Measurements from ENCODE around the gene HYAL4. TPM values are rescaled to one million over a fixed set of nuclear protein-coding genes. Genes with fewer than 3 reads are reported as not detected.

HYAL4 gene
- total and polyA plus RNA-seq, 2 donors (not counting 3 experiments of a cell fraction or from before 2014, with no cell fraction given) = not detected

GRCh38 chr7:123802249-123802648 is 42.7 kb upstream of the HYAL4 start:
- no peaks in the 10 kb centered on the region for H3K9me1 ChIP-seq (replicated peaks; ENCODE audit: control insufficient read depth, extremely low read depth, insufficient read depth, low read length)
- H3K4me3 ChIP-seq (replicated peaks in 1 of 3; ENCODE audit: insufficient read depth in 1 of 3, low read depth in 1 of 3, low read length in 3 of 3) = no peak overlapping the region
- CTCF ChIA-PET = interaction anchor here (5.9 kb wide), 1 partner anchor 63 kb away, joined by 115 read pairs; no protein-coding TSS in a partner anchor
- POLR2A ChIA-PET = no interaction called here
- H3K36me3 ChIP-seq (ENCODE audit: control insufficient read depth in 2 of 2, extremely low read depth in 1 of 2, insufficient read depth in 2 of 2, low read length in 2 of 2) = no peaks in the 10 kb centered on the region
- H3K9ac ChIP-seq (replicated peaks; ENCODE audit: extremely low read depth, insufficient read depth, low read length) = no peak overlapping the region
- FAIRE-seq (no peak), DNase-seq (ENCODE audit: low read depth, low spot score) (no peak)
- no peaks in the 10 kb centered on the region for H3K27me3 ChIP-seq (ENCODE audit: control insufficient read depth in 2 of 2, insufficient read depth in 2 of 2, low read length in 2 of 2)
- H3K27ac ChIP-seq (ENCODE audit: insufficient read depth, low read depth, low read length) = no peak overlapping the region
- intact Hi-C loops (cut with micrococcal nuclease) = loop anchor here (5.0 kb wide), 1 partner anchor 285 kb away; no protein-coding TSS in a partner anchor
- no peak overlapping the region for H2AFZ ChIP-seq (ENCODE audit: low read depth, low read length)
- TF ChIP-seq EZH2 (IDR thresholded peaks at IDR 0.05; ENCODE audit: borderline replicate concordance, low read depth, low read length, severe bottlenecking) (no peak), GATA2 (IDR thresholded peaks at IDR 0.05; ENCODE audit: insufficient read depth, insufficient read length, low read depth, low read length) (no peak), POLR2AphosphoS5 (IDR thresholded peaks at IDR 0.05; ENCODE audit: insufficient read depth, low read depth, low read length) (no peak), MAX (IDR thresholded peaks at IDR 0.05; ENCODE audit: insufficient read depth, insufficient read length) (no peak), JUN (IDR thresholded peaks at IDR 0.05; ENCODE audit: borderline replicate concordance, insufficient read depth, insufficient read length, low read depth) (no peak), MYC (IDR thresholded peaks at IDR 0.05; ENCODE audit: low read depth, low read length) (no peak), FOS (IDR thresholded peaks at IDR 0.05; ENCODE audit: borderline replicate concordance, insufficient read depth, low read length) (no peak), CTCF (IDR thresholded peaks at IDR 0.05; ENCODE audit: extremely low read depth in 1 of 2, insufficient read depth in 1 of 2, low read depth in 1 of 2, low read length in 2 of 2) (no peak), POLR2A (IDR thresholded peaks at IDR 0.05; ENCODE audit: low read depth, low read length) (no peak)
- no peaks in the 10 kb centered on the region for H3K79me2 ChIP-seq (ENCODE audit: control insufficient read depth, insufficient read depth, low read length)
- no peak overlapping the region for H3K4me2 ChIP-seq (ENCODE audit: insufficient read depth, low read length)
- peaks cover 7% of the 10 kb centered on the region for H3K4me1 ChIP-seq (ENCODE audit: control insufficient read depth, extremely low read depth, insufficient read depth, low read length)
- H3K9me3 ChIP-seq (replicated peaks; ENCODE audit: control insufficient read depth, insufficient read depth, low read length) = no peaks in the 10 kb centered on the region
- no peaks in the 10 kb centered on the region for H4K20me1 ChIP-seq (replicated peaks; ENCODE audit: control insufficient read depth, extremely low read depth, insufficient read depth, low read length)
- BruUV-seq (replicated peaks) = no TSS peak
- dilution Hi-C loops (cut with MboI; ENCODE audit: extremely low pct_ligation_motif_present, low sequenced_read_pairs) = no loop called here

All from endothelial cell of umbilical vein (primary cell).